Keratinocyte (primary cell): ENCODE results near the gene RETREG3. TPM values are rescaled to one million over a fixed set of nuclear protein-coding genes. Genes with fewer than 3 reads are reported as not detected.
"Not testable (repeated sequence)": the region's sequence is repeated elsewhere in the genome, so short reads cannot be mapped to it uniquely, and the experiment has no call there.

ENCODE experiments used
- DNase-seq: peaks from one replicate; pipeline ENCODE4 v3.0.0-alpha.2; 2011; ENCODE audit warnings: low read depth, missing footprints, low spot score
- FAIRE-seq: peaks from 2 replicates; lab custom pipeline; 2011; peaks lifted over from hg19 to GRCh38; lab: Jason Lieb, UNC
- H2AFZ ChIP-seq: 2 replicates; pipeline ENCODE4 v1.6.0; 2012; ENCODE audit warnings: low read length, control low read depth, inconsistent platforms; ENCODE audit not compliant: control insufficient read depth
- H3K27ac ChIP-seq: 2 replicates; pipeline ENCODE4 v1.5.1; 2011; ENCODE audit warnings: low read length; ENCODE audit not compliant: control insufficient read depth, insufficient read depth
- H3K27me3 ChIP-seq: 3 replicates; pipeline ENCODE4 v1.6.0; 2011; ENCODE audit warnings: low read length; ENCODE audit not compliant: control insufficient read depth, insufficient read depth; ENCODE audit errors: extremely low read depth
- H3K36me3 ChIP-seq, 2 experiments: 2 replicates in 1 of 2; 3 replicates in 1 of 2; pipeline ENCODE4 v1.5.1; 2011; ENCODE audit warnings: low read length in 2 of 2, mild to moderate bottlenecking in 1 of 2; ENCODE audit not compliant: control insufficient read depth in 2 of 2, insufficient read depth in 2 of 2; ENCODE audit errors: extremely low read depth in 1 of 2
- H3K4me1 ChIP-seq: 3 replicates; pipeline ENCODE4 v1.5.1; 2011; ENCODE audit warnings: low read length; ENCODE audit not compliant: control insufficient read depth, insufficient read depth; ENCODE audit errors: extremely low read depth
- H3K4me2 ChIP-seq: 3 replicates; pipeline ENCODE4 v1.6.0; 2011; ENCODE audit warnings: low read depth, low read length; ENCODE audit not compliant: control insufficient read depth, insufficient read depth; ENCODE audit errors: extremely low read depth
- H3K4me3 ChIP-seq, 3 experiments: fragments of 200-600 bp in 1 of 3; sonication (generic) in 1 of 3; 2 replicates in 2 of 3; 3 replicates in 1 of 3; pipeline ENCODE4 v1.5.1; 2011 to 2016; ENCODE audit warnings: low read length in 3 of 3, mild to moderate bottlenecking in 3 of 3, control low read depth in 2 of 3, inconsistent platforms in 1 of 3, low read depth in 1 of 3, mixed read lengths in 1 of 3, mixed run types in 1 of 3, moderate library complexity in 1 of 3; ENCODE audit not compliant: control insufficient read depth in 2 of 3, insufficient read depth in 2 of 3; ENCODE audit errors: extremely low read depth in 1 of 3
- H3K79me2 ChIP-seq: 2 replicates; pipeline ENCODE4 v1.6.0; 2012; ENCODE audit warnings: low read length; ENCODE audit not compliant: control insufficient read depth, insufficient read depth
- H3K9ac ChIP-seq: 3 replicates; pipeline ENCODE4 v1.6.0; 2011; ENCODE audit warnings: low read length; ENCODE audit not compliant: control insufficient read depth, insufficient read depth; ENCODE audit errors: extremely low read depth
- H3K9me1 ChIP-seq: 3 replicates; pipeline ENCODE4 v1.6.0; 2011; ENCODE audit warnings: low read length; ENCODE audit not compliant: control insufficient read depth, insufficient read depth; ENCODE audit errors: extremely low read depth
- H3K9me3 ChIP-seq: 2 replicates; pipeline ENCODE4 v1.5.1; 2012; ENCODE audit warnings: low read depth, low read length; ENCODE audit not compliant: control insufficient read depth
- H4K20me1 ChIP-seq: 3 replicates; pipeline ENCODE4 v1.6.0; 2011; ENCODE audit warnings: low read length; ENCODE audit not compliant: control insufficient read depth, insufficient read depth; ENCODE audit errors: extremely low read depth
- EZH2 ChIP-seq: IDR thresholded peaks from one replicate; pipeline ENCODE4 v1.6.1; 2012; ENCODE audit warnings: inconsistent platforms, mild to moderate bottlenecking, low read length, moderate library complexity
- dilution Hi-C: fragments of 300-500 bp; cut with MboI; formaldehyde crosslinking; loops from one replicate; pipeline ENCODE4 v1.7.0; 2020; ENCODE audit warnings: low sequenced_read_pairs; ENCODE audit not compliant: extremely low pct_ligation_motif_present
- polyA plus RNA-seq, 5 experiments: library from polyadenylated mRNA; depleted of rRNA in 3 of 5; stranded (reverse) in 3 of 5; stranded (forward) in 1 of 5; unstranded in 1 of 5; fragments of >200 nt; gene quantifications; 1 replicate in 1 of 5; 2 replicates in 3 of 5; 3 replicates in 1 of 5; pipeline versions ENCODE4 v1.2.1 to v1.2.3, GENCODE V29; 2011 to 2012; ENCODE audit warnings: missing spikeins in 2 of 5, low read depth in 1 of 5, low replicate concordance in 1 of 5
- TF ChIP-seq, protein P1 (sequence below), 3 experiments: IDR thresholded peaks in 1 of 3; conservative IDR thresholded peaks in 1 of 3; optimal IDR thresholded peaks in 1 of 3; 2 replicates in 2 of 3; 3 replicates in 1 of 3; pipeline versions ENCODE3 to v1.5.1; 2011; ENCODE audit warnings: low read length in 3 of 3, mild to moderate bottlenecking in 3 of 3, moderate library complexity in 2 of 3, control low read depth in 1 of 3, inconsistent platforms in 1 of 3; ENCODE audit not compliant: insufficient read depth in 2 of 3; ENCODE audit errors: extremely low read depth in 1 of 3

The RETREG3 gene
- polyA plus RNA-seq, 1 donor (not counting 4 experiments of a cell fraction or from before 2014, with no cell fraction given) = 25.2 TPM

DNA sequence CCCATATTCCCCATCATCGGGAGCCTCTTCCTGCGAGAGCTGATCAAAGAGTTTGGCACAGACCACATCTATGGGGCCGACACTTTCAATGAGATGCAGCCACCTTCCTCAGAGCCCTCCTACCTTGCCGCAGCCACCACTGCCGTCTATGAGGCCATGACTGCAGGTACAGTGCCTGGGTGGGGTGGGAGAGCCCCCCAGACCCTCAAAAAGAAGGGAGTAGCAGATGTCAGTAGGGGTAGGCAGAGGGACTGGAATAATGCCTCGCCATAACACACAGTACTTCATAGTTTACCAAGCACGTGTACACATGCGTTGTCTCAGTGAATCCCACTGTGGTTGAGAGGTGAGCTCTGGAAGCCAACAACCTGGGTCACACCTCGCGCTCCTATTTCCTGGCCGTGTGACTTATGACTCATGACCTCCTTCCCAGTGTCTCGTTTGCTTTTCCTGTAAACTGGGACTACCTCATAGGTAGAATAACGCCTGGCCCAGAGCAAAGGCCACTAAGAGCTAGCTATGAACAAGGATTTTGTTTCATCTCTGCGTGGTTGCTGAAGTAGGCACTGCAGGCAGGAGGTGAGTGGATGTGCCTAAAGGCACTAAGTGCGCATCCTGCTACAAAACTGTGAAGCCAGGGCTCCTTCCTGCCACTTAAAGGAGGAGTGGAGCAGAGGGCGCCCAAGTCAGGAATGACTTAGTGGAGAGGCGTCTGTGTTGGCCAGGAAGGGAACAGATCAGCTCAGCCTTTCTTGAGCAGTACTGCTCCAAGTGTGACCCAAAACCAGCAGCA, 67.9 kb downstream of the RETREG3 start:
- H3K36me3 ChIP-seq = peaks cover 7 to 8% of the 10 kb centered on the region in 2 experiments
- TF ChIP-seq EZH2 = no peak
- TF ChIP-seq, protein P1, sequence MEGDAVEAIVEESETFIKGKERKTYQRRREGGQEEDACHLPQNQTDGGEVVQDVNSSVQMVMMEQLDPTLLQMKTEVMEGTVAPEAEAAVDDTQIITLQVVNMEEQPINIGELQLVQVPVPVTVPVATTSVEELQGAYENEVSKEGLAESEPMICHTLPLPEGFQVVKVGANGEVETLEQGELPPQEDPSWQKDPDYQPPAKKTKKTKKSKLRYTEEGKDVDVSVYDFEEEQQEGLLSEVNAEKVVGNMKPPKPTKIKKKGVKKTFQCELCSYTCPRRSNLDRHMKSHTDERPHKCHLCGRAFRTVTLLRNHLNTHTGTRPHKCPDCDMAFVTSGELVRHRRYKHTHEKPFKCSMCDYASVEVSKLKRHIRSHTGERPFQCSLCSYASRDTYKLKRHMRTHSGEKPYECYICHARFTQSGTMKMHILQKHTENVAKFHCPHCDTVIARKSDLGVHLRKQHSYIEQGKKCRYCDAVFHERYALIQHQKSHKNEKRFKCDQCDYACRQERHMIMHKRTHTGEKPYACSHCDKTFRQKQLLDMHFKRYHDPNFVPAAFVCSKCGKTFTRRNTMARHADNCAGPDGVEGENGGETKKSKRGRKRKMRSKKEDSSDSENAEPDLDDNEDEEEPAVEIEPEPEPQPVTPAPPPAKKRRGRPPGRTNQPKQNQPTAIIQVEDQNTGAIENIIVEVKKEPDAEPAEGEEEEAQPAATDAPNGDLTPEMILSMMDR (optimal IDR thresholded peaks at IDR 0.05 in 1 of 3, IDR thresholded peaks at IDR 0.05 in 1 of 3, conservative IDR thresholded peaks at IDR 0.05 in 1 of 3; ENCODE audit: extremely low read depth in 1 of 3, insufficient read depth in 2 of 3, low read length in 3 of 3) = no peak
- dilution Hi-C loops = no loop called here
- H3K79me2 ChIP-seq = peaks cover 5% of the 10 kb centered on the region
- no peak overlapping the region for H3K4me3 ChIP-seq
- no peak overlapping the region for H3K9ac ChIP-seq
- H3K9me3 ChIP-seq = no peaks in the 10 kb centered on the region
- H3K9me1 ChIP-seq = no peaks in the 10 kb centered on the region
- H3K4me2 ChIP-seq = no peak overlapping the region
- no peak overlapping the region for H3K27ac ChIP-seq
- FAIRE-seq (no peak), DNase-seq (no peak)
- no peaks in the 10 kb centered on the region for H3K27me3 ChIP-seq
- peaks cover 14% of the 10 kb centered on the region for H3K4me1 ChIP-seq
- H2AFZ ChIP-seq = no peak overlapping the region
- H4K20me1 ChIP-seq = no peaks in the 10 kb centered on the region

- H3K4me3 ChIP-seq, H3K79me2 ChIP-seq, DNase-seq, dilution Hi-C loops, H3K9ac ChIP-seq, H3K9me3 ChIP-seq, H2AFZ ChIP-seq, H4K20me1 ChIP-seq, H3K9me1 ChIP-seq, H3K27ac ChIP-seq, H3K4me2 ChIP-seq, H3K27me3 ChIP-seq, H3K36me3 ChIP-seq, FAIRE-seq: not testable (repeated sequence)
- peaks cover 17% of the 10 kb centered on the region for H3K4me1 ChIP-seq
Observed at GRCh38 chr17:42540558-42540957, 68.6 kb downstream of the RETREG3 start.
